ENCODE measurements around the gene MTFP1.

MTFP1 gene

GRCh38 chr22:30411780-30412179, 13.8 kb upstream of the MTFP1 start:
- no peak overlapping the region for H3K27ac ChIP-seq (ENCODE audit: low read depth, low read length)
- H3K23ac ChIP-seq (ENCODE audit: low read length) = no peak overlapping the region
- H3K79me2 ChIP-seq (ENCODE audit: control insufficient read depth, insufficient read depth, low read length, poor library complexity) = no peaks in the 10 kb centered on the region
- H3K27me3 ChIP-seq (ENCODE audit: insufficient read depth, low read length) = no peaks in the 10 kb centered on the region
- H2BK12ac ChIP-seq (ENCODE audit: low read length) = no peak overlapping the region
- H3K4me3 ChIP-seq (ENCODE audit: low read depth, low read length) = no peak overlapping the region
- H2AFZ ChIP-seq (ENCODE audit: insufficient read depth, low read length, poor library complexity) = no peak overlapping the region
- peaks cover 6 to 14% of the 10 kb centered on the region in 2 experiments for H3K36me3 ChIP-seq (ENCODE audit: control insufficient read depth in 1 of 2, insufficient read depth in 2 of 2, low read length in 2 of 2)
- H3K4me2 ChIP-seq (ENCODE audit: low read length) = no peak overlapping the region
- no peak overlapping the region for H2BK120ac ChIP-seq (ENCODE audit: insufficient read depth, low read length, poor library complexity)
- H2BK5ac ChIP-seq (ENCODE audit: low read depth, low read length, poor library complexity) = no peak overlapping the region
- no peaks in the 10 kb centered on the region for H3K9me3 ChIP-seq (ENCODE audit: insufficient read depth, low read depth, low read length)
- no peak overlapping the region for H2AK5ac ChIP-seq (ENCODE audit: low read length)
- DNase-seq = no peak
- H3K79me1 ChIP-seq (ENCODE audit: low read length) = no peaks in the 10 kb centered on the region
- H3K14ac ChIP-seq (ENCODE audit: low read length) = no peak overlapping the region
- H4K12ac ChIP-seq (ENCODE audit: low read depth, low read length) = no peak overlapping the region
- no peak overlapping the region for H3K18ac ChIP-seq (ENCODE audit: low read length)
- no peak overlapping the region for H3K9ac ChIP-seq (ENCODE audit: low read length)
- H4K91ac ChIP-seq (ENCODE audit: low read depth, low read length) = no peak overlapping the region
- peaks cover 4 to 8% of the 10 kb centered on the region in 2 experiments for H3K4me1 ChIP-seq (ENCODE audit: control insufficient read depth in 1 of 2, insufficient read depth in 2 of 2, low read length in 2 of 2)
- H4K8ac ChIP-seq (ENCODE audit: low read depth, low read length) = no peak overlapping the region
- H3K4ac ChIP-seq (ENCODE audit: low read depth, low read length) = no peak overlapping the region
- no CpG with 5 or more reads among the region's 3 CpGs for whole genome bisulfite sequencing (ENCODE audit: extremely low coverage, insufficient coverage, insufficient read length)

GRCh38 chr22:30413001-30413400, 12.6 kb upstream of the MTFP1 start:
- Histone ChIP-seq H3K9ac (ENCODE audit: low read length) (no peak overlapping the region), H2BK120ac (ENCODE audit: insufficient read depth, low read length, poor library complexity) (no peak overlapping the region), H3K4me1 (ENCODE audit: control insufficient read depth in 1 of 2, insufficient read depth in 2 of 2, low read length in 2 of 2) (peaks cover 4 to 8% of the 10 kb centered on the region in 2 experiments), H2AFZ (ENCODE audit: insufficient read depth, low read length, poor library complexity) (no peak overlapping the region), H4K12ac (ENCODE audit: low read depth, low read length) (no peak overlapping the region), H3K36me3 (ENCODE audit: control insufficient read depth in 1 of 2, insufficient read depth in 2 of 2, low read length in 2 of 2) (peaks cover 6 to 13% of the 10 kb centered on the region in 2 experiments), H3K9me3 (ENCODE audit: insufficient read depth, low read depth, low read length) (no peaks in the 10 kb centered on the region), H3K4me3 (ENCODE audit: low read depth, low read length) (no peak overlapping the region), H4K8ac (ENCODE audit: low read depth, low read length) (no peak overlapping the region), H3K79me2 (ENCODE audit: control insufficient read depth, insufficient read depth, low read length, poor library complexity) (no peaks in the 10 kb centered on the region), H3K27me3 (ENCODE audit: insufficient read depth, low read length) (no peaks in the 10 kb centered on the region), H3K4ac (ENCODE audit: low read depth, low read length) (no peak overlapping the region), H3K18ac (ENCODE audit: low read length) (no peak overlapping the region), H3K23ac (ENCODE audit: low read length) (no peak overlapping the region), H3K79me1 (ENCODE audit: low read length) (no peaks in the 10 kb centered on the region), H3K14ac (ENCODE audit: low read length) (no peak overlapping the region), H2AK5ac (ENCODE audit: low read length) (no peak overlapping the region), H2BK12ac (ENCODE audit: low read length) (no peak overlapping the region), H3K4me2 (ENCODE audit: low read length) (no peak overlapping the region), H3K27ac (ENCODE audit: low read depth, low read length) (no peak overlapping the region), H4K91ac (ENCODE audit: low read depth, low read length) (no peak overlapping the region), H2BK5ac (ENCODE audit: low read depth, low read length, poor library complexity) (no peak overlapping the region)
- no CpG with 5 or more reads among the region's 4 CpGs for WGBS (ENCODE audit: extremely low coverage, insufficient coverage, insufficient read length)
- no peak for DNase-seq

- H3K18ac ChIP-seq (ENCODE audit: low read length) = no peak overlapping the region
- H2BK12ac ChIP-seq (ENCODE audit: low read length) = no peak overlapping the region
- no peak overlapping the region for H2AK5ac ChIP-seq (ENCODE audit: low read length)
- H2AFZ ChIP-seq (ENCODE audit: insufficient read depth, low read length, poor library complexity) = no peak overlapping the region
- no peak overlapping the region for H3K4ac ChIP-seq (ENCODE audit: low read depth, low read length)
- H3K27me3 ChIP-seq (ENCODE audit: insufficient read depth, low read length) = no peaks in the 10 kb centered on the region
- H2BK5ac ChIP-seq (ENCODE audit: low read depth, low read length, poor library complexity) = no peak overlapping the region
- H4K12ac ChIP-seq (ENCODE audit: low read depth, low read length) = no peak overlapping the region
- no peak overlapping the region for H3K4me3 ChIP-seq (ENCODE audit: low read depth, low read length)
- WGBS (ENCODE audit: extremely low coverage, insufficient coverage, insufficient read length) = no CpG with 5 or more reads among the region's 5 CpGs
- no peak overlapping the region for H3K27ac ChIP-seq (ENCODE audit: low read depth, low read length)
- H3K9ac ChIP-seq (ENCODE audit: low read length) = no peak overlapping the region
- peaks cover 6 to 13% of the 10 kb centered on the region in 2 experiments for H3K36me3 ChIP-seq (ENCODE audit: control insufficient read depth in 1 of 2, insufficient read depth in 2 of 2, low read length in 2 of 2)
- H4K8ac ChIP-seq (ENCODE audit: low read depth, low read length) = no peak overlapping the region
- no peak overlapping the region for H3K14ac ChIP-seq (ENCODE audit: low read length)
- no peak overlapping the region for H3K4me2 ChIP-seq (ENCODE audit: low read length)
- no peak overlapping the region for H4K91ac ChIP-seq (ENCODE audit: low read depth, low read length)
- H3K23ac ChIP-seq (ENCODE audit: low read length) = no peak overlapping the region
- no peaks in the 10 kb centered on the region for H3K79me2 ChIP-seq (ENCODE audit: control insufficient read depth, insufficient read depth, low read length, poor library complexity)
- H3K4me1 ChIP-seq (ENCODE audit: control insufficient read depth in 1 of 2, insufficient read depth in 2 of 2, low read length in 2 of 2) = peaks cover 0 to 3% of the 10 kb centered on the region in 2 experiments
- H3K79me1 ChIP-seq (ENCODE audit: low read length) = no peaks in the 10 kb centered on the region
- no peaks in the 10 kb centered on the region for H3K9me3 ChIP-seq (ENCODE audit: insufficient read depth, low read depth, low read length)
- no peak for DNase-seq
- H2BK120ac ChIP-seq (ENCODE audit: insufficient read depth, low read length, poor library complexity) = no peak overlapping the region
Observed at GRCh38 chr22:30413745-30414524, 11.6 kb upstream of the MTFP1 start.

GRCh38 chr22:30414525-30415047, 11.0 kb upstream of the MTFP1 start:
- Histone ChIP-seq H3K79me1 (ENCODE audit: low read length) (no peaks in the 10 kb centered on the region), H3K14ac (ENCODE audit: low read length) (no peak overlapping the region), H3K9ac (ENCODE audit: low read length) (no peak overlapping the region), H3K27ac (ENCODE audit: low read depth, low read length) (no peak overlapping the region), H3K18ac (ENCODE audit: low read length) (no peak overlapping the region), H4K8ac (ENCODE audit: low read depth, low read length) (no peak overlapping the region), H3K36me3 (ENCODE audit: control insufficient read depth in 1 of 2, insufficient read depth in 2 of 2, low read length in 2 of 2) (peaks cover 6 to 13% of the 10 kb centered on the region in 2 experiments), H2AK5ac (ENCODE audit: low read length) (no peak overlapping the region), H3K4me1 (ENCODE audit: control insufficient read depth in 1 of 2, insufficient read depth in 2 of 2, low read length in 2 of 2) (no peaks in the 10 kb centered on the region), H3K23ac (ENCODE audit: low read length) (no peak overlapping the region), H2BK120ac (ENCODE audit: insufficient read depth, low read length, poor library complexity) (no peak overlapping the region), H2BK12ac (ENCODE audit: low read length) (no peak overlapping the region), H2AFZ (ENCODE audit: insufficient read depth, low read length, poor library complexity) (no peak overlapping the region), H4K12ac (ENCODE audit: low read depth, low read length) (no peak overlapping the region), H3K79me2 (ENCODE audit: control insufficient read depth, insufficient read depth, low read length, poor library complexity) (no peaks in the 10 kb centered on the region), H2BK5ac (ENCODE audit: low read depth, low read length, poor library complexity) (no peak overlapping the region), H4K91ac (ENCODE audit: low read depth, low read length) (no peak overlapping the region), H3K9me3 (ENCODE audit: insufficient read depth, low read depth, low read length) (no peaks in the 10 kb centered on the region), H3K4ac (ENCODE audit: low read depth, low read length) (no peak overlapping the region), H3K27me3 (ENCODE audit: insufficient read depth, low read length) (no peaks in the 10 kb centered on the region), H3K4me3 (ENCODE audit: low read depth, low read length) (no peak overlapping the region), H3K4me2 (ENCODE audit: low read length) (no peak overlapping the region)
- DNase-seq = no peak
- no CpG with 5 or more reads among the region's 4 CpGs for WGBS (ENCODE audit: extremely low coverage, insufficient coverage, insufficient read length)
